DMS 273 treated with DMSO at 0.1 percent for 48 hours (cell line): Measurements from ENCODE around the gene TAF4.
"Not testable (repeated sequence)": the region's sequence is repeated elsewhere in the genome, so short reads cannot be mapped to it uniquely, and the experiment has no call there.

ENCODE experiments used
- DNase-seq: peaks from one replicate; lab custom pipeline; 2025; lab: John Stamatoyannopoulos, UW

The TAF4 gene

DNA sequence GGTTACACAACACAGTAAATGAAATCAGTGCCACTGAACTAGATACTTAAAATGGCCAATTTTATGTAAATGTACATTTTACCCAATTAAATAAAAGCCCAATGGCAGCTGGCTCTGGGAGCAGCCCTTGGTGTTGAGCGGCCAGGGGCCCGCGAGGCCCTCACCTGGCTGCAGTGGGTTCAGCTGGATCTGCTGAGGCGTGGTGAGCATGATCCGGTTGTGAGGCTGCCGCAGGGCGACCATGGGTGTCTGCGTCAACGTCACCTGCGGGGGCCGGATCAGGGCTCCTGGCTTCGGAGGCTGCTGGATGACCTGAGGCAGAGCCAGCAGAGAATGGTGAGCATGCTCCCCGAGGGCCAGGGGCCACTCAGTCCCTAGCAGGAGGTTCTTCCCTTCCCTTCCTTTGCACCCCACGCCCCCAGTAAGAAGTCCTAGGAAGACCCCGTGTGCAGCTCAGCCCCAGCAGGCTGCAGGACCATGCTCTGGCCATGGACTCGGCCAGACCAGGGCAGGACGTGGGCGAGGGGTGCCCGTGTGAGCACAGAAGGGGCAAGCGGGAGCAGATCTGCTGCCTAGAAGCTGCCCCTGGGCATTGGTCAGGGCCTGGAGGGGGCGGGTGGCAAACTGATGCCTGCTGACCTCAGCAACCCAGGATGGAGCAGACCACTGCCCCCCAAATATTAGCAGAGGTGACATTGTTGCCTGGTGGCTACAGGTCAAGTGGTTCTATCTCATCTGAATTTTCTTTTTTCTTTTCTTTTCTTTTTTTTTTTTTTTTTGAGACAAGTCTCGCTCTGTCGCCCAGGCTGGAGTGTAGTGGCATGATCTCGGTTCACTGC, 61.9 kb downstream of the TAF4 start:
- no peak for DNase-seq

DNA sequence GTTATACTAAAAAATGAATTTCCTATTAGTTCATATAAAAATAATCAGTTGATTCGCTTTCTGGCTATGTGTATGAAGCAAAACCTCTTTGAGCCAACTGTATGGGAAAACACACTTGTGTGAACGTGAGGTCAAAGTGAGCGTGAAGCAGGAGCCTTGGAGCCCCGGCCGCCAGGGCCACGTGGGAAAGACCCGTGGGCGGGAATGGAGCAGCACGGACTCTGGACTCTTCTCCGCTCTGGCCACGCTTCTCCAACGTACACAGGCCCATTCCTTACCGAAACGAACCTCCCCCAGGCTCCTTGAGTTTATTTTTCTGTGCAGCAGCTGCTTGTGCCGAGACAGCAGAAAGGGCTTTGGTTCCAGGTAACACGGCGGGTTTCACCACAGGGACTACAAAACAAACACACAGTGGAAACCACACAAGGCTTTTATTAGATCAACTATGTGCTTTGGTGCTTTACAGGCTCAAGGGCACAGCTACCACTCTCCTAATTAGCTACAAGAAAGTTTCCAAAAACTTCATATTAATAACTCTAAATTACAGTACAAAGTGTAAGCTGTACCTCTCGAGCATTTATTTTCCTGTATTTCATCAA, 62.7 kb downstream of the TAF4 start:
- DNase-seq = no peak

GRCh38 chr20:62001178-62001715, 64.4 kb downstream of the TAF4 start:
- no peak for DNase-seq

- no peak for DNase-seq
Measured at GRCh38 chr20:61998343-61999121, 67.1 kb downstream of the TAF4 start.

- DNase-seq = no peak
Measured at GRCh38 chr20:61997891-61998290, 67.8 kb downstream of the TAF4 start.

DNA sequence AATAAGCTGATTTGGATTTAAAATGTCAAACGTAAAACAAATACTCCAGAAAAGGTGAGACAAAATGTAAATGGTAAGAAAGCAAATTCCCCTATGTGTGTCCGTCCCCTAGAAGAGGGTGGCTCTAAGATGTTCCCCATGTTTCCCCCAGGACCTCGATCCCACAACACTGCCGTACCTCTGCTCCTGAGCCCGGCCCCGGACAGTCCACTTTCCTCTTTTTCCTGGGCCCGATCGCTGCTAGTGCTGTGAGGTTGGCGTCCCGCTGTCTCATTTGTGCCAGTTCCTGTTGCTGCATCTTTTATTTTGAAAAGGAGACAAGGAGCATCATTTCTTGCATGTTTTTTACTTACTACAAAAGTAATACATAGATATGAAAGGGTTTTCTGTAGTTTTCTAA, 68.3 kb downstream of the TAF4 start:
- no peak for DNase-seq

DNA sequence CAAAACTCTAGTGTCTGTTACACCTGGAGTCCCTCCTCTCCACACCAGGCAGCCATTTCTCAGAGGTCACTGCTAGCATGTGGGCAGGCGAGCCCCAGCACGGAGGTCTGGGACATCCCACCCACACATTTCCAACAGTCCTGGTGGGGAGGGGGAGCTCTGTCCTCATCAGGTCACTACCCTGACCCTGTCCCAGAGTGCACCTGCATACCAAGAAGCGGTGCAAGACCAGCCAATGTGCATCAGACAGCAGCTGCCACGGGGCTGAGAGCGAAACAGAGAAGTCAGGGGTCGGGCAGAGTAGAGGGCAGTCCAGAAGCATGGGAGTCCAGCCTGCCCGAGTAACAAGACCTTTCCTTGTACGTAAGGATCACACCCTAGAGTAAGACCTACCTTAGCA, 71.1 kb downstream of the TAF4 start:
- DNase-seq = no peak

DNA sequence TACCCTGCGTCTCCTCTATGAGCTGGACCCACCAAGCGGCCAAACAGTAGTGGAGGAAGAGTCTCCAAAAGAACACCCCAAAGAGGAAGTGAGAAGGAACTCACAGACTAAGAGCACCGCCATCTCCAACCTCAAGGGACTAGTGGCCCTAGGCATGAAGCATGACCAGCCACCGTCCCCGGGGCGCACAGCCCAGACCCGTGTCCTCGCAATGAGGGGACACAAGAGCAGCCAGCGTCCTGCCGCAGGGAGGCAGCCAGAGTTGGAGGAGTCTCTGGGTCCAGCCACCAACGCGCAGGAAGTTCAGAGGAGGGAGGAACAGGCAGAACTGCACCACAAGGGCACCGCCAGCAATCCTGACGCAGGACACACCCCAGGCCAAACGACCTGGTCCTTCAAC, 72.6 kb downstream of the TAF4 start:
- no peak for DNase-seq

DNA sequence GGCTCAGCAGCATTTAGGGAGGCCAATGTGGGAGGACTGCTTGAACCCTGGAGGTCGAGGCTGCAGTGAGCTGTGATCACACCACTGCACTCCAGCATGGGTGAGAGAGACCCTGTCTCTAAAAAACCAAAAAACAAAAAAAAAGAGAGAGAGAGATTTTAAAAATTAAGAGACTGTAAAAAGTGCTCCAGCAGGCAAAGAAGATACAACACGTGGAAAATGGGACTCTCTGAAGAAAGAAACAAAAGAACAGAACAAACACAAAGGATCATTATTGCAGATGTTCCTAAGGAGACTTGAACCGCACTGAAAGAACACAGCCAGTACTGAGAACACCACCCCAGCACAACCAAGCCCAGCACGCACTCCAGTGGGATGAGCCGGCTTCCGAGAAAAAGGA, 74.2 kb downstream of the TAF4 start:
- no peak for DNase-seq

GRCh38 chr20:61990484-61990883, 75.2 kb downstream of the TAF4 start:
- no peak for DNase-seq

DNA sequence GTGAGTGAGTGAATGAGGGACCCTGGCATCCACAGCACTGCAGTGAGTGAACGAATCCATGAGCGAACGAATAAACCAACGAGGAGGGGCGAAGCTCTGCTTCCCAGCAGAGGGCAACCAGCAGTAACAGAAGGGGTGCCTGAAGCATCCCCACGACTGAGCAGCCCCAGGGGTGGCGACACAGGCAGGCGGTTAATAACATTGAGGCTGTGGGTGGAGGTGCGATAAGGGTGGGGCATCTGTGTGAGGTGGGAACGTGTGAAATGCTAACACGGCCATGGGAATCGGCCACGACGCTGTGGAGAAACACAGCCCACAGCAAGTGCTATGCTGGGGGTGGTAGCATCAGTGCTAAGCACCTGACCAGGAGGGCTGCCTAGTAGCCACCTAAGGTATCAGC, 75.9 kb downstream of the TAF4 start:
- DNase-seq = no peak

DNA sequence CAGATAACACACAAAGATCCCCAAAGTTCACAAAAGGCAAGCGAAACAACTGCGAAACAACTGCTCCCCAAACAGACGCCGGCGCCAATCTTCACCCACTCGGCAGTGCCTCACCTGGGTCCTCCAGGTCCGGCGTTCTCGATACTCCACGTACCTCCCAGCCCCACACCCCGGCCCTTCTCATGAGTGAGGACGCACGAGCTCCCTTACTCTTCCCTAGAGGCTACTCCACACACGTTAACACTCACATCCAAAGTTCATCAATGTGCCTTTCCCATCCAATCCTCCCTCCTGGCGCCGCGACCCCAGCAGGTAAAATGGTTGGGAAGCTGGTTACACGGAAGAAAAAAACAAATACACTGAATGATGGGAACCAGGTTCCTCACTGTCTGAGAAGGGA, 77.0 kb downstream of the TAF4 start:
- no peak for DNase-seq

DNA sequence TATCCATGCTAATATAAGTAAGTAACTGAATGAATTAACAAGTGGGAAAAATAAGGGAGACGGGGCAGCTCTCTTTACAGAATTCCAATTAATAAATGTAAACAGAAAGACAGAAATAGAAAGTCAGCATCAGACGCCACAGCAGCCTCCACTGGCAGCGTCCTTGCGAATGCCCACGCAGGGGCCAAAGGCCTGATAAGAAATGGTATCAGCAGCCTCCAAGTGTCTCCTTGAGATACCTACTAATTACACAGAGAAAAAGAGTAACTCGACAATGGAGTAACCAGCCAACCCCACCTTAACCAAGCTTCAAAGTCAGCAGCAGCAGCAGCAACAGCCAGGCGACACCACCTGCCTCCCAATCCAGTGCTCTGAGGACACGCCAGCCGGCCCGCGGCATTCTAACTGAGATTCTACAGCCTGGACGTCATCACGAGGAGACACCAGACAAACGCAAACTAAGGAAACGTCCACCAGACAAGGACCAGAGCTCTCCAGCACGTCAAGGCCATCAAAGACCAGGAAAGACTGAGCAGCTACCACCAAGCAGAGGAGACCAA, 78.8 kb downstream of the TAF4 start:
- no peak for DNase-seq

DNA sequence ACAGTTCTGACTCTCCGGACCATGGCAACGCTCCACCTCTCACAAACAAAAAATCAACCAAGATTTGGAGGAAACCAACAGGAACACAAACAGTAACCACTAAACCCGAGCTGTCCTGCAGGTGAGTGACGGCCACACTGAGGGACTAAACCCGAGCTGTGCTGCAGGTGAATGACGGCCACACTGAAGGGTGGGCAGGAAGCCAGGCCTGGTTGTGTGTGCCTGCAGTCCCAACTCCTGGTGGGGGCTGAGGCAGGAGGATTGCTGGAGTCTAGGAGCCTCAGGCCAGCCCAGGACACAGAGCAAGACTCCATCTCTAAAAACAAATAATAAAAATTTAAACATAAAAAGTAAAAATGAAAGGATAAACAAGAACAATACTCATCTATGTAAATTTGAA, 80.6 kb downstream of the TAF4 start:
- no peak for DNase-seq

GRCh38 chr20:61984431-61984830, 81.2 kb downstream of the TAF4 start:
- not testable (repeated sequence) for DNase-seq

DNA sequence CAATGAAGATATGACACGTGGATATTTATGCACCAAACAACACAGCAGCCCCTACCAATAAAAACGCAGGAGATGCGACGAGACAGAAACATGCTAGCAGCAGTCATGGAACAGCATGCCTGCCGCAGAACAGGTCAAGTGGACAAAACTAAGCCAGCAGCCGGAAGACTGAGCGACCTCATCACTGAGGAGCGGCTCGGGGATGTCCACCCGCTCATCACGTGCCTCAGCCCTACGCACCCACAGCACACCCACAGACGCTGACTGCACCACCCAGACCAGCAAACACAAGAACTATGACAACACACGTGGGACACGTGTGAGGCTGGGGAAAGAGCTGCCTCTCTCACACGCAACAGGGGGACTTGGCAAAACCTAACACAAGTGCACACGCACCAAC, 81.7 kb downstream of the TAF4 start:
- DNase-seq = no peak

DNA sequence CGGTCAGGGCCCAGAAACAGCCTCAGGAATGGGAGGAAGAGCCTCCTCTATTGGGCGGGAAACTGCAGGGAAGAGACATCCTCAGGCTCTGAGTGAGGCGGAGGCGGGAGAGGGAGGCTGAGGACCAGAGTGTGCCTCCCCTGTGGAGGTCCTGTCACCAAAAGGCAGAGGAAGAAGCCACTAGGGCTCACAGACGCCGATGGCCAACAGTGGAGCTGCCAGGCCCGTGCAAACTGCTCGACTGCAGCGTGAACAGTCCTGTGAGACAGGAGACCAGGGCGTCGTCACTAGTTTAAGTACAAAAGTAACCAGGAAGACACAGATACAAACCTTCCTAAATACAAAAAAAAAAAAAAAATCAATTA, 82.7 kb downstream of the TAF4 start:
- DNase-seq = no peak

GRCh38 chr20:61982191-61982950, 83.3 kb downstream of the TAF4 start:
- no peak for DNase-seq

GRCh38 chr20:61981691-61982090, 84.0 kb downstream of the TAF4 start:
- not testable (repeated sequence) for DNase-seq

DNA sequence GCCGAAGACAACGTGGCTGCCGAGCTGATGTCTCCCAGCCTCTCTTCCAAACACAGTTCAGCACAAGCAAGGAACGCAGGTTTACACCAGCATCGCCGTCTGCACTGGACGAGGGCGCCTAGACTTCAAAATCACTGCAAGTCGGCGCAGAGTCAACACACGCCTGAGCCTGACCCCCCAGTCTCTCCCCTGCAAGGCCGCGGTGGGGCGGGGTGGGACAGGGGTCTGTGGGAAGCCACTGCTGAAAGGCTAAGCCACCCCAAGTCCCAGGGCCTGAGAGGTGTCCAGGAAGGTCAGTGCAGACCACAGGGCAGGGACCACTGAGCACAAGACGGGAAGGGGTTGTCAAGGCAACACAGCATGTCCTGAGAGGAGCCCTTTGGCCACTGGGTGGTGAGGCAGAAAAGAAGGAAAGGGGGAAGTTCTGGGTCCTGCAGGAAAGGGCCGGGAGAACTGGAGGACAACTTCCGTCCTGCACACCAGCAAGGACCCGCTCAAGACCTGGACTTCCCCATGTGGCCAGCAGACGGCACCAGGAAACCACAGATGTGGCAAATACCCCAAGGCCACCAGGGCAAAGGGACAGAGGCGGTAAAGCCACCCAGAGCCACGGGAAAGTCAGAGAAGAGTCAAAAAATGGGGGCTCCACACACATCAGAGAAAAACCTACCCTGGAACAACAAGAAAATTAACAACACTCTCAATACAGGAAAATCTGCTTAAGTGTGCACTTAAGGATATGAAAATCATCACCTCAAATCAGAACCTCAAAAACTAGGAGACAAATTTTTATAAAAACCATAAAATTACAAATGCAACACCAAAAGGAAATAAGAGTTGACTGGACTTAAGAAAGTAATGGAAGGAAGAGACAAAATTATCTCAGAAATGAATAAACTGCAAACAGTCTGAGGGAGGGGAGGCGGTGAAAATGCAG, 84.8 kb downstream of the TAF4 start:
- no peak for DNase-seq
